HG03575 (cell line): ENCODE results near the gene ATP6V1B1.

Experiments used
- ATAC-seq: cut with Tn5 transposase; IDR thresholded peaks from one replicate; pipeline ENCODE4 v1.9.1; 2021; ENCODE audit not compliant: unreplicated experiment, insufficient number of reproducible peaks, low FRiP score; ENCODE audit errors: extremely low read depth

Gene ATP6V1B1

GRCh38 chr2:70935468-70936164 is at the start of gene ATP6V1B1:
Gene ATP6V1B1 (plus strand): TSS chr2:70935900. CDS start chr2:70935955, 55 bp downstream.
- ATAC-seq, result no peak

GRCh38 chr2:70886541-70886987 is 49.1 kb upstream of the ATP6V1B1 start:
- no peak for ATAC-seq

GRCh38 chr2:70887208-70887549 is 48.5 kb upstream of the ATP6V1B1 start:
- ATAC-seq, result no peak

- no peak for ATAC-seq
Measured at GRCh38 chr2:70887550-70888246, 48.0 kb upstream of the ATP6V1B1 start.

- ATAC-seq, result no peak
Measured at GRCh38 chr2:70888366-70888922, 47.3 kb upstream of the ATP6V1B1 start.

- no peak for ATAC-seq
Measured at GRCh38 chr2:70888923-70889715, 46.6 kb upstream of the ATP6V1B1 start.

- no peak for ATAC-seq
Measured at GRCh38 chr2:70889716-70890037, 46.0 kb upstream of the ATP6V1B1 start.

GRCh38 chr2:70890469-70891065 is 45.1 kb upstream of the ATP6V1B1 start:
- ATAC-seq, result no peak

GRCh38 chr2:70891572-70892357 is 43.9 kb upstream of the ATP6V1B1 start:
- ATAC-seq, result no peak

GRCh38 chr2:70892750-70893149 is 43.0 kb upstream of the ATP6V1B1 start:
- ATAC-seq, result no peak

GRCh38 chr2:70893186-70893585 is 42.5 kb upstream of the ATP6V1B1 start:
- no peak for ATAC-seq

- no peak for ATAC-seq
Measured at GRCh38 chr2:70894765-70895164, 40.9 kb upstream of the ATP6V1B1 start.

GRCh38 chr2:70895249-70895648 is 40.5 kb upstream of the ATP6V1B1 start:
- no peak for ATAC-seq

- ATAC-seq, result no peak
Measured at GRCh38 chr2:70895998-70896764, 39.5 kb upstream of the ATP6V1B1 start.

- no peak for ATAC-seq
Measured at GRCh38 chr2:70896765-70897202, 38.9 kb upstream of the ATP6V1B1 start.

GRCh38 chr2:70897203-70897976 is 38.3 kb upstream of the ATP6V1B1 start:
- no peak for ATAC-seq

- no peak for ATAC-seq
Measured at GRCh38 chr2:70897977-70898226, 37.8 kb upstream of the ATP6V1B1 start.
